ENCODE data around the gene YY1. TPM values are rescaled to one million over a fixed set of nuclear protein-coding genes. Genes with fewer than 3 reads are reported as not detected.
A peak's percentile ranks its signal among the peaks of the same experiment; 100 is the strongest.
"Not testable (repeated sequence)": the region's sequence is repeated elsewhere in the genome, so short reads cannot be mapped to it uniquely, and the experiment has no call there.

The YY1 gene
- total and polyA plus RNA-seq, 2 experiments from 2014 or later: 32.6 to 58.5 TPM

- Histone ChIP-seq H2AFZ (no peak overlapping the region), H3K27me3 (no peaks in the 10 kb centered on the region), H3K27ac (no peak overlapping the region), H3K79me2 (peaks cover 38% of the 10 kb centered on the region), H3K9me3 (ENCODE audit: low read depth) (no peaks in the 10 kb centered on the region), H3K4me1 (ENCODE audit: insufficient read depth) (peaks cover 23% of the 10 kb centered on the region), H4K20me1 (ENCODE audit: insufficient read depth, poor library complexity, severe bottlenecking) (peaks cover 9% of the 10 kb centered on the region), H3K36me3 (replicated peaks; ENCODE audit: insufficient read depth, low read depth) (no peaks in the 10 kb centered on the region), H3K4me2 (no peak overlapping the region), H3K9me2 (replicated peaks; ENCODE audit: insufficient read depth) (no peaks in the 10 kb centered on the region), H3K4me3 (no peak overlapping the region)
- 72% methylated on average over 8 of the region's 8 CpGs for WGBS (ENCODE audit: low lambda C conversion rate, missing lambda C conversion rate)
- DNase-seq (ENCODE audit: low spot score): no peak
- no peak for TF ChIP-seq CTCF (IDR thresholded peaks at IDR 0.05; ENCODE audit: poor library complexity)
- TF ChIP-seq EZH2 (IDR thresholded peaks at IDR 0.05; ENCODE audit: borderline replicate concordance): no peak
- TF ChIP-seq EZH2phosphoT487 (IDR thresholded peaks at IDR 0.05; ENCODE audit: low read depth, severe bottlenecking, unreplicated experiment): no peak
These were observed 70.2 kb downstream of the YY1 start for GRCh38 chr14:100309028-100309737.

- not testable (repeated sequence) for H4K20me1 ChIP-seq (ENCODE audit: insufficient read depth, poor library complexity, severe bottlenecking); H3K27ac ChIP-seq; DNase-seq (ENCODE audit: low spot score); H3K36me3 ChIP-seq (replicated peaks; ENCODE audit: insufficient read depth, low read depth); H3K27me3 ChIP-seq; H3K4me3 ChIP-seq; H2AFZ ChIP-seq; H3K9me3 ChIP-seq (ENCODE audit: low read depth); H3K9me2 ChIP-seq (replicated peaks; ENCODE audit: insufficient read depth)
- peaks cover 16% of the 10 kb centered on the region for H3K4me1 ChIP-seq (ENCODE audit: insufficient read depth)
- H3K79me2 ChIP-seq: peaks cover 12% of the 10 kb centered on the region
- H3K4me2 ChIP-seq: peak overlapping the region; percentile 41
- 27% methylated on average over 18 of the region's 18 CpGs for WGBS (ENCODE audit: low lambda C conversion rate, missing lambda C conversion rate)
These were observed 73.3 kb downstream of the YY1 start for GRCh38 chr14:100312110-100312876.

- 74% methylated on average over 10 of the region's 10 CpGs for WGBS (ENCODE audit: low lambda C conversion rate, missing lambda C conversion rate)
- no peak overlapping the region for H3K4me3 ChIP-seq
- H3K27me3 ChIP-seq: no peaks in the 10 kb centered on the region
- no peaks in the 10 kb centered on the region for H3K36me3 ChIP-seq (replicated peaks; ENCODE audit: insufficient read depth, low read depth)
- no peak for DNase-seq (ENCODE audit: low spot score)
- H3K79me2 ChIP-seq: peaks cover 6% of the 10 kb centered on the region
- no peak overlapping the region for H2AFZ ChIP-seq
- H3K4me1 ChIP-seq (ENCODE audit: insufficient read depth): peaks cover 11% of the 10 kb centered on the region
- TF ChIP-seq CTCF (IDR thresholded peaks at IDR 0.05; ENCODE audit: poor library complexity): no peak
- no peaks in the 10 kb centered on the region for H3K9me3 ChIP-seq (ENCODE audit: low read depth)
- no peak overlapping the region for H3K27ac ChIP-seq
- H3K4me2 ChIP-seq: no peak overlapping the region
- H3K9me2 ChIP-seq (replicated peaks; ENCODE audit: insufficient read depth): no peaks in the 10 kb centered on the region
- H4K20me1 ChIP-seq (ENCODE audit: insufficient read depth, poor library complexity, severe bottlenecking): peaks cover under 1% of the 10 kb centered on the region
These were observed 74.0 kb downstream of the YY1 start for GRCh38 chr14:100312877-100313400.
